Activated T-cell treated with anti-CD3 and anti-CD28 coated beads for 4 hours (primary cell): ENCODE data around the gene CDH2.

ENCODE experiments used
- DNase-seq: peaks from one replicate; pipeline ENCODE4 v3.0.0-alpha.2; 2020

The CDH2 gene

GRCh38 chr18:28079883-28080282 lies 97.0 kb downstream of the CDH2 start:
- no peak for DNase-seq

- no peak for DNase-seq
These were observed 98.1 kb downstream of the CDH2 start for GRCh38 chr18:28078849-28079248.

- DNase-seq, result no peak
These were observed 98.6 kb downstream of the CDH2 start for GRCh38 chr18:28078298-28078697.

- no peak for DNase-seq
These were observed 101.4 kb downstream of the CDH2 start for GRCh38 chr18:28075501-28075900.

GRCh38 chr18:28074076-28074475 lies 102.9 kb downstream of the CDH2 start:
- no peak for DNase-seq

- DNase-seq, result no peak
These were observed 103.3 kb downstream of the CDH2 start for GRCh38 chr18:28073658-28074057.

- no peak for DNase-seq
These were observed 105.7 kb downstream of the CDH2 start for GRCh38 chr18:28071199-28071598.

- no peak for DNase-seq
These were observed 108.7 kb downstream of the CDH2 start for GRCh38 chr18:28068207-28068606.

- no peak for DNase-seq
These were observed 109.6 kb downstream of the CDH2 start for GRCh38 chr18:28067346-28067745.

- no peak for DNase-seq
These were observed 111.1 kb downstream of the CDH2 start for GRCh38 chr18:28065793-28066186.

- no peak for DNase-seq
These were observed 111.7 kb downstream of the CDH2 start for GRCh38 chr18:28065031-28065792.

GRCh38 chr18:28063926-28064325 lies 113.0 kb downstream of the CDH2 start:
- DNase-seq, result no peak

GRCh38 chr18:28063271-28063761 lies 113.6 kb downstream of the CDH2 start:
- DNase-seq, result no peak

- no peak for DNase-seq
These were observed 114.5 kb downstream of the CDH2 start for GRCh38 chr18:28062443-28062842.

- DNase-seq, result no peak
These were observed 117.1 kb downstream of the CDH2 start for GRCh38 chr18:28059861-28060260.

- DNase-seq, result no peak
These were observed 126.4 kb downstream of the CDH2 start for GRCh38 chr18:28050545-28050944.

GRCh38 chr18:28048612-28049011 lies 128.3 kb downstream of the CDH2 start:
- DNase-seq, result no peak

GRCh38 chr18:28045880-28046279 lies 131.1 kb downstream of the CDH2 start:
- DNase-seq, result no peak

GRCh38 chr18:28045176-28045810 lies 131.6 kb downstream of the CDH2 start:
- no peak for DNase-seq

GRCh38 chr18:28044036-28044435 lies 132.9 kb downstream of the CDH2 start:
- DNase-seq, result no peak

GRCh38 chr18:28043631-28044030 lies 133.3 kb downstream of the CDH2 start:
- DNase-seq, result no peak

- DNase-seq, result no peak
These were observed 135.6 kb downstream of the CDH2 start for GRCh38 chr18:28041366-28041765.

- DNase-seq, result no peak
These were observed 136.2 kb downstream of the CDH2 start for GRCh38 chr18:28040716-28041115.

- no peak for DNase-seq
These were observed 136.7 kb downstream of the CDH2 start for GRCh38 chr18:28040211-28040610.

GRCh38 chr18:28039691-28040090 lies 137.2 kb downstream of the CDH2 start:
- DNase-seq, result no peak
